ENCODE results near the gene MS4A18.
"Not testable (repeated sequence)": the region's sequence is repeated elsewhere in the genome, so short reads cannot be mapped to it uniquely, and the experiment has no call there.

The MS4A18 gene

GRCh38 chr11:60724420-60724819 lies at the start of gene MS4A18:
MS4A18 (plus strand) TSS chr11:60724720.
- DNase-seq = no peak

- not testable (repeated sequence) for DNase-seq
Observed at GRCh38 chr11:60678231-60678630, 46.3 kb upstream of the MS4A18 start.

GRCh38 chr11:60679879-60680278 lies 44.6 kb upstream of the MS4A18 start:
- DNase-seq = no peak

- no peak for DNase-seq
Observed at GRCh38 chr11:60680455-60681119, 43.9 kb upstream of the MS4A18 start.

GRCh38 chr11:60684541-60684848 lies 40.0 kb upstream of the MS4A18 start:
- not testable (repeated sequence) for DNase-seq

- DNase-seq = no peak
Observed at GRCh38 chr11:60691661-60692060, 32.9 kb upstream of the MS4A18 start.

- DNase-seq = no peak
Observed at GRCh38 chr11:60699284-60699691, 25.2 kb upstream of the MS4A18 start, which contains the start of gene MS4A8. MS4A8 (plus strand) TSS chr11:60699612; CDS start chr11:60700861, 1,249 bp downstream.

GRCh38 chr11:60699936-60700335 lies 24.6 kb upstream of the MS4A18 start:
- DNase-seq = no peak

- no peak for DNase-seq
Observed at GRCh38 chr11:60700689-60701468, 23.6 kb upstream of the MS4A18 start.

- no peak for DNase-seq
Observed at GRCh38 chr11:60701469-60701818, 23.1 kb upstream of the MS4A18 start.

- DNase-seq = no peak
Observed at GRCh38 chr11:60703374-60703773, 21.1 kb upstream of the MS4A18 start.

GRCh38 chr11:60705895-60706294 lies 18.6 kb upstream of the MS4A18 start:
- DNase-seq = no peak

- DNase-seq = no peak
Observed at GRCh38 chr11:60706931-60707330, 17.6 kb upstream of the MS4A18 start.

GRCh38 chr11:60710482-60710881 lies 14.0 kb upstream of the MS4A18 start:
- DNase-seq = no peak

GRCh38 chr11:60711276-60711675 lies 13.2 kb upstream of the MS4A18 start:
- DNase-seq = no peak

GRCh38 chr11:60713423-60713822 lies 11.1 kb upstream of the MS4A18 start:
- not testable (repeated sequence) for DNase-seq

GRCh38 chr11:60717956-60718355 lies 6.6 kb upstream of the MS4A18 start:
- no peak for DNase-seq

- DNase-seq = no peak
Observed at GRCh38 chr11:60718524-60719316, 5.8 kb upstream of the MS4A18 start.

GRCh38 chr11:60719391-60719790 lies 5.1 kb upstream of the MS4A18 start:
- DNase-seq = no peak

- no peak for DNase-seq
Observed at GRCh38 chr11:60720460-60720859, 4.1 kb upstream of the MS4A18 start.

- DNase-seq = no peak
Observed at GRCh38 chr11:60725592-60725991, 1.1 kb downstream of the MS4A18 start.

- no peak for DNase-seq
Observed at GRCh38 chr11:60731586-60731985, 7.1 kb downstream of the MS4A18 start.

GRCh38 chr11:60734279-60734678 lies 9.8 kb downstream of the MS4A18 start:
- no peak for DNase-seq

- DNase-seq = no peak
Observed at GRCh38 chr11:60739114-60739513, 14.6 kb downstream of the MS4A18 start.

Measured in CD4-positive, alpha-beta T cell treated with Interleukin-17A for 4 hours (primary cell).